Upper lobe of right lung (tissue), 1 donor: ENCODE results near the gene TRIM44. TPM values are rescaled to one million over a fixed set of nuclear protein-coding genes. Genes with fewer than 3 reads are reported as not detected.

Experiments
- ATAC-seq: fragments of 200-7000 bp; cut with Tn5 transposase; one replicate; pipeline ENCODE4 v1.9.1; 2020; ENCODE audit warnings: mild to moderate bottlenecking, moderate library complexity
- DNase-seq: peaks from one replicate; pipeline ENCODE4 v3.0.0-alpha.2; 2020
- H3K27ac ChIP-seq: fragments of 200-600 bp; one replicate; pipeline ENCODE4 v1.8.0; 2022
- H3K27me3 ChIP-seq: fragments of 200-600 bp; one replicate; pipeline ENCODE4 v1.8.0; 2022; ENCODE audit warnings: mild to moderate bottlenecking
- H3K36me3 ChIP-seq: fragments of 200-600 bp; one replicate; pipeline ENCODE4 v1.8.0; 2022
- H3K4me1 ChIP-seq: fragments of 200-600 bp; one replicate; pipeline ENCODE4 v1.8.0; 2022
- H3K4me3 ChIP-seq: fragments of 200-600 bp; one replicate; pipeline ENCODE4 v1.8.0; 2022; ENCODE audit warnings: mild to moderate bottlenecking
- H3K9me3 ChIP-seq: fragments of 200-600 bp; one replicate; pipeline ENCODE4 v1.8.0; 2022
- CTCF ChIP-seq: fragments of 200-600 bp; IDR thresholded peaks from one replicate; pipeline ENCODE4 v1.8.0; 2022; ENCODE audit warnings: antibody characterized with exemption
- intact Hi-C: fragments of 100-400 bp; cut with DNase I; formaldehyde crosslinking; loops from one replicate; pipeline ENCODE4 v1.11.0; 2022
- total RNA-seq: library from RNA; stranded (reverse); fragmentation: NEBNext Ultra II Directional; extraction: Animal tissue kit (Norgen Biotek cat#: 25700); gene quantifications from one replicate; pipeline ENCODE4 v1.2.1, GENCODE V29; 2021
- donor health status: DM: no; HTN: yes; CAD: no; lungs with severe emphysema.

TRIM44 gene
- total RNA-seq, 1 donor from 2014 or later, result 67.2 TPM

GRCh38 chr11:35635933-35636332 lies 26.6 kb upstream of the TRIM44 start:
- Histone ChIP-seq H3K36me3 (no peaks in the 10 kb centered on the region), H3K27me3 (no peaks in the 10 kb centered on the region), H3K4me3 (no peak overlapping the region), H3K27ac (no peak overlapping the region), H3K4me1 (no peaks in the 10 kb centered on the region), H3K9me3 (no peaks in the 10 kb centered on the region)
- ATAC-seq (no peak), DNase-seq (no peak)
- no peak for TF ChIP-seq CTCF
- intact Hi-C loops, result no loop called here

- H3K27ac ChIP-seq, result no peak overlapping the region
- H3K4me1 ChIP-seq, result no peaks in the 10 kb centered on the region
- DNase-seq (no peak), ATAC-seq (no peak)
- TF ChIP-seq CTCF, result no peak
- intact Hi-C loops, result no loop called here
- no peak overlapping the region for H3K4me3 ChIP-seq
- H3K27me3 ChIP-seq, result no peaks in the 10 kb centered on the region
- H3K36me3 ChIP-seq, result no peaks in the 10 kb centered on the region
- no peaks in the 10 kb centered on the region for H3K9me3 ChIP-seq
Observed at GRCh38 chr11:35639591-35640179, 22.9 kb upstream of the TRIM44 start.

- intact Hi-C loops, result no loop called here
- no peaks in the 10 kb centered on the region for H3K4me1 ChIP-seq
- no peaks in the 10 kb centered on the region for H3K27me3 ChIP-seq
- no peak for ATAC-seq
- no peaks in the 10 kb centered on the region for H3K36me3 ChIP-seq
- no peak for TF ChIP-seq CTCF
- DNase-seq, result no peak
- no peak overlapping the region for H3K27ac ChIP-seq
- no peaks in the 10 kb centered on the region for H3K9me3 ChIP-seq
- H3K4me3 ChIP-seq, result no peak overlapping the region
Observed at GRCh38 chr11:35641171-35641897, 21.2 kb upstream of the TRIM44 start.

- H3K27ac ChIP-seq, result no peak overlapping the region
- H3K36me3 ChIP-seq, result no peaks in the 10 kb centered on the region
- no peak overlapping the region for H3K4me3 ChIP-seq
- H3K27me3 ChIP-seq, result no peaks in the 10 kb centered on the region
- no peak for DNase-seq
- no peak for TF ChIP-seq CTCF
- H3K9me3 ChIP-seq, result no peaks in the 10 kb centered on the region
- intact Hi-C loops, result no loop called here
- no peak for ATAC-seq
- H3K4me1 ChIP-seq, result no peaks in the 10 kb centered on the region
Observed at GRCh38 chr11:35641964-35642363, 20.6 kb upstream of the TRIM44 start.

- H3K4me1 ChIP-seq, result no peaks in the 10 kb centered on the region
- no peak overlapping the region for H3K27ac ChIP-seq
- intact Hi-C loops, result no loop called here
- H3K36me3 ChIP-seq, result no peaks in the 10 kb centered on the region
- H3K9me3 ChIP-seq, result no peaks in the 10 kb centered on the region
- H3K4me3 ChIP-seq, result no peak overlapping the region
- DNase-seq (no peak), ATAC-seq (no peak)
- H3K27me3 ChIP-seq, result no peaks in the 10 kb centered on the region
- TF ChIP-seq CTCF, result no peak
Observed at GRCh38 chr11:35647421-35648093, 15.0 kb upstream of the TRIM44 start.
